Gastrocnemius medialis (tissue), 4 donors: Measurements from ENCODE around the gene MPRIP. TPM values are rescaled to one million over a fixed set of nuclear protein-coding genes. Genes with fewer than 3 reads are reported as not detected.

Source experiments
- ATAC-seq, 2 donors: fragments of 150-250 bp; one replicate each; pipeline ENCODE4 v1.9.1; 2016
- DNase-seq, 2 donors: peaks; one replicate each; pipeline ENCODE4 v3.0.0-alpha.2; 2019
- H3K27ac ChIP-seq, 4 donors: fragments of 200-600 bp; sonication (generic); 1 replicate in 1 of 4; 2 replicates in 3 of 4; pipeline ENCODE4 v1.5.1; 2016 to 2018; ENCODE audit warnings: mild to moderate bottlenecking in 2 of 4, moderate library complexity in 1 of 4
- H3K27me3 ChIP-seq, 3 donors: fragments of 200-600 bp; sonication (generic) in 2 of 3; 1 replicate in 1 of 3; 2 replicates in 2 of 3; pipeline versions ENCODE4 v1.5.1 to v1.6.0; 2016 to 2019; ENCODE audit warnings: mild to moderate bottlenecking in 1 of 3, moderate library complexity in 1 of 3
- H3K36me3 ChIP-seq, 2 donors: fragments of 200-600 bp; sonication (generic) in 1 of 2; one replicate each; pipeline ENCODE4 v1.5.1; 2017 to 2018
- H3K4me1 ChIP-seq, 2 donors: fragments of 200-600 bp; sonication (generic) in 1 of 2; one replicate each; pipeline ENCODE4 v1.5.1; 2016 to 2017; ENCODE audit warnings: mild to moderate bottlenecking in 2 of 2
- H3K4me3 ChIP-seq, 4 donors: fragments of 200-600 bp; sonication (generic) in 3 of 4; 1 replicate in 1 of 4; 2 replicates in 3 of 4; pipeline ENCODE4 v1.5.1; 2016 to 2019; ENCODE audit warnings: mild to moderate bottlenecking in 2 of 4
- H3K9me3 ChIP-seq, 3 donors: fragments of 200-600 bp; sonication (generic) in 2 of 3; 1 replicate in 1 of 3; 2 replicates in 2 of 3; pipeline ENCODE4 v1.5.1; 2016 to 2019
- CTCF ChIP-seq, 5 experiments: fragments of 450-650 bp in 3 of 5; fragments of 200-600 bp in 2 of 5; sonication (generic) in 2 of 5; IDR thresholded peaks in 4 of 5; conservative IDR thresholded peaks in 1 of 5; 1 replicate in 4 of 5; 2 replicates in 1 of 5; pipeline ENCODE4 v1.5.1; 2016 to 2019; ENCODE audit warnings: antibody characterized with exemption in 5 of 5, mild to moderate bottlenecking in 3 of 5, moderate library complexity in 3 of 5
- POLR2A ChIP-seq, 2 donors: fragments of 450-650 bp; IDR thresholded peaks; one replicate each; pipeline ENCODE4 v1.6.1; 2017; ENCODE audit warnings: antibody characterized with exemption in 2 of 2, mild to moderate bottlenecking in 2 of 2, moderate library complexity in 2 of 2
- in situ Hi-C, 4 donors: fragments of 200-750 bp; cut with MboI; loops; one replicate each; pipeline versions ENCODE4 v1.15.0 to v1.8.0; 2017; ENCODE audit warnings: low sequenced_read_pairs in 4 of 4
- intact Hi-C: fragments of 100-400 bp; cut with DNase I; formaldehyde crosslinking; loops from one replicate; pipeline ENCODE4 v1.15.1; 2023; ENCODE audit warnings: low total_unique reads
- total RNA-seq, 4 donors: library from RNA; depleted of rRNA; stranded (reverse); fragments of >200 nt; gene quantifications; one replicate each; pipeline versions ENCODE4 v1.1.0 to v1.2.3, GENCODE V29; 2016

MPRIP gene
- total RNA-seq, 4 donors from 2014 or later = 71.1 to 127 (median 124) TPM

- intact Hi-C loops = no loop called here
- in situ Hi-C loops = no loop called here
- H3K9me3 ChIP-seq = no peaks in the 10 kb centered on the region
- H3K27ac ChIP-seq = peak overlapping the region; percentile 86 to 90 (median 88)
- DNase-seq = no peak
- H3K36me3 ChIP-seq = peaks cover 0 to 5% of the 10 kb centered on the region in 2 donors
- ATAC-seq = no peak
- H3K27me3 ChIP-seq = no peaks in the 10 kb centered on the region
- H3K4me1 ChIP-seq = peaks cover 98 to 99% of the 10 kb centered on the region in 2 donors
- no peak overlapping the region for H3K4me3 ChIP-seq
- TF ChIP-seq POLR2A (IDR thresholded peaks at IDR 0.05) = no peak
- no peak for TF ChIP-seq CTCF (IDR thresholded peaks at IDR 0.05 in 4 of 5, conservative IDR thresholded peaks at IDR 0.05 in 1 of 5)
Observed at GRCh38 chr17:17058304-17058703, 16.0 kb downstream of the MPRIP start.

GRCh38 chr17:17059301-17059890 is 17.1 kb downstream of the MPRIP start:
- in situ Hi-C loops (no loop called here), intact Hi-C loops (no loop called here)
- peak overlapping the region in 3 of 4 donors; percentile 4 to 79 (median 24) for H3K27ac ChIP-seq
- DNase-seq = no peak
- H3K4me1 ChIP-seq = peaks cover 98 to 99% of the 10 kb centered on the region in 2 donors
- TF ChIP-seq CTCF (IDR thresholded peaks at IDR 0.05 in 4 of 5, conservative IDR thresholded peaks at IDR 0.05 in 1 of 5) (no peak), POLR2A (IDR thresholded peaks at IDR 0.05) (no peak)
- no peak for ATAC-seq
- H3K4me3 ChIP-seq = no peak overlapping the region
- no peaks in the 10 kb centered on the region for H3K27me3 ChIP-seq
- no peaks in the 10 kb centered on the region for H3K9me3 ChIP-seq
- peaks cover 0 to 5% of the 10 kb centered on the region in 2 donors for H3K36me3 ChIP-seq

- Histone ChIP-seq H3K36me3 (peaks cover 0 to 5% of the 10 kb centered on the region in 2 donors), H3K9me3 (no peaks in the 10 kb centered on the region), H3K4me3 (no peak overlapping the region), H3K4me1 (peaks cover 98 to 99% of the 10 kb centered on the region in 2 donors), H3K27ac (peak overlapping the region; percentile 77 to 86 (median 78)), H3K27me3 (no peaks in the 10 kb centered on the region)
- peak in 1 of 2 donors; percentile 14 for DNase-seq
- intact Hi-C loops = no loop called here
- TF ChIP-seq POLR2A (IDR thresholded peaks at IDR 0.05) (no peak), CTCF (IDR thresholded peaks at IDR 0.05 in 4 of 5, conservative IDR thresholded peaks at IDR 0.05 in 1 of 5) (no peak)
- in situ Hi-C loops = no loop called here
- no peak for ATAC-seq
Observed at GRCh38 chr17:17060001-17060922, 18.0 kb downstream of the MPRIP start.

- ATAC-seq (peak in 1 of 2 donors; percentile 20), DNase-seq (peak in 1 of 2 donors; percentile 35)
- Histone ChIP-seq H3K27me3 (no peaks in the 10 kb centered on the region), H3K4me3 (no peak overlapping the region), H3K4me1 (peaks cover 98 to 99% of the 10 kb centered on the region in 2 donors), H3K9me3 (no peaks in the 10 kb centered on the region), H3K27ac (peak overlapping the region; percentile 77 to 86 (median 78)), H3K36me3 (peaks cover 0 to 5% of the 10 kb centered on the region in 2 donors)
- TF ChIP-seq CTCF (IDR thresholded peaks at IDR 0.05 in 4 of 5, conservative IDR thresholded peaks at IDR 0.05 in 1 of 5) = no peak
- no peak for TF ChIP-seq POLR2A (IDR thresholded peaks at IDR 0.05)
- intact Hi-C loops (no loop called here), in situ Hi-C loops (no loop called here)
Observed at GRCh38 chr17:17060930-17061329, 18.7 kb downstream of the MPRIP start.
